Measurements from ENCODE around the gene TAF1B.

GRCh38 chr2:9883897-9884296 is 40.6 kb downstream of the TAF1B start:
- no peak for TF ChIP-seq POLR2A (IDR thresholded peaks at IDR 0.05)
- no peak for TF ChIP-seq CTCF (IDR thresholded peaks at IDR 0.05)

Data from prostate gland (tissue), 2 donors.